Suppressor macrophage treated with lipopolysaccharide for 4 hours (primary cell): Measurements from ENCODE around the gene TIAM2.
"Not testable (repeated sequence)": the region's sequence is repeated elsewhere in the genome, so short reads cannot be mapped to it uniquely, and the experiment has no call there.

Experiments used
- DNase-seq: peaks from one replicate; pipeline ENCODE4 v3.0.0-alpha.2; 2020

Gene TIAM2

DNA sequence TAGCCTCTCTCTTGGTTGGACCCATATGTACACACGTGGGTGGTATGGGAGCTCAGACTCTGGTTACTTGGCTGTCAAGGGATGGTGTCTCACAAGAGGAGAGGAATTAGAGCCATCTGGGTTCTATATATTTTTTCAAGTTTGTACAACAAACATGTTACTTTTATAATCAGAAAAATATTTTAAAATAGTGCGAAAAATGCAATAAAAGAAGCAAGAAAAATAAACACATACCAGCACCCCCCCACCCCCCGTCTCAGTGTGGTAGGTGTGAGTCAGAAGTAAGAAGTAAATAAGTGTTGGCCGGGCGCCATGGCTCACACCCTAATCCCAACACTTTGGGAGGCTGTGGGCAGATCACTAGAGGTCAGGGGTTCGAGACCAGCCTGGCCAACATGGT is 2.1 kb upstream of the TIAM2 start:
- no peak for DNase-seq

DNA sequence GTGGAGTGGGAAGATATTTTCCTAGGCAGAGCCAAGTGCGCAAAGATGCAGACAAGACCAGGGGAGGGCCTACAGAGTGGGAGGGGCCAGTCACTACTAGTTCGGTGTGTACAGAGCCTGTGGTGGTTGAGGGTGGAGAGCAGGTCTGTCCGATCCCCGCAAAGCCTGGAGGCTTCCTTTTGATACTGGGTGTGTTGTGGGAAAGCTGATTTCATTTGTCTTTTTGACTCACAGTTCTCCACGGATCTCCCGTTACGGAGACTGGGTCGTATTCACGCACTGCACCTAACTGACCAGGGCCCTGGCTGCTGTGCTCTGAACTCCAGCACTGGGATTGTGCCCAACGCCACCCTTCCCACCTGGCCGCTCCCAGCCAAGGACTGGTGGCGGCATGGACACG is 1.4 kb upstream of the TIAM2 start:
- no peak for DNase-seq

DNA sequence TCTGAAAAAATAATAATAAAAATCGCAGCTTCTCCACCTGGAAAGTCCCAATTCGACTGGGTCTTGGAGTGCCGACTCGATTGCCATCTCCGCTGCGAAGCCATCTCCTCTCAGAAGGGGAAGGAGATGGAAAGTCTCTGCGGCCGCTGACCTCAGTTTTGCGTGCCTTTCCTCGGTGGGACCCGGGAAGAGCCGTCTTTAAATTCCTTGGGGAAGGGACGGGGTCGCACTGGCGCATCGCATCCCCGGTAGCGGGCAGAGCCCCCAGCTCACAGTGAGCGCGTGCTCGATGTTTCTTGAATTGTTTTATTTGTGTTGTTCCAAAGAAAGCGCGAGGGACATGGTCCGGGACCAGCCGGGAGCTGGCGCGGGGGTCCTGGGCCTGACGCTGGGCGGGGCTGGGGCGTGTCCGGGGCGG is 270 bp upstream of the TIAM2 start:
- DNase-seq = no peak

DNA sequence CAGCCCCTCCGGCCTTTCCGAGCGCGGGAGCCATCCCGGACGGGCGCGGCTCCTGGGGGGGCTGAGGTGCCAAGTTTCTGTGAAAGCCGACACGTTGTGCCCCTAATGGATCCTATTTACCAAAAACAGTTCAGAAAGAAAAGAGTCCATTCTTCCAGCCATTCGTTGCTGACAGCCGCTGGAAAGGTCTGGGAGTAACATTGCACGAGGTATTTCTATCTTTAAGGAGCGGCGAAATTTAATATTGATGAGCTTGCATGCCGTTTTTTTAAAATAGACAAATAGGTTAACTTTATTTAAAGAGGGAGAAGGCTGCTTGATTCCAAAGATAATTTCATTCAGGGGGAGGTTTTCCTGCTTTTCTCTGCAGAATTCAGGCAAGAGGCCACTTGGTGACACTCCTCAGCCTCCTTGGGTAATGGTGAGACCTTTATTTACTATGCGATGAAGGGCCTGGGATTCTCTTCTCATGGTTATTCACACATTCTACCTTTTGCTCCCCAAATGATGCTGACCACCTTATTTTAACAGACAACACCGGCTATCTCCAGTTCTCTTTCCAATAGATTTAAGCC is 988 bp downstream of the TIAM2 start:
- no peak for DNase-seq

DNA sequence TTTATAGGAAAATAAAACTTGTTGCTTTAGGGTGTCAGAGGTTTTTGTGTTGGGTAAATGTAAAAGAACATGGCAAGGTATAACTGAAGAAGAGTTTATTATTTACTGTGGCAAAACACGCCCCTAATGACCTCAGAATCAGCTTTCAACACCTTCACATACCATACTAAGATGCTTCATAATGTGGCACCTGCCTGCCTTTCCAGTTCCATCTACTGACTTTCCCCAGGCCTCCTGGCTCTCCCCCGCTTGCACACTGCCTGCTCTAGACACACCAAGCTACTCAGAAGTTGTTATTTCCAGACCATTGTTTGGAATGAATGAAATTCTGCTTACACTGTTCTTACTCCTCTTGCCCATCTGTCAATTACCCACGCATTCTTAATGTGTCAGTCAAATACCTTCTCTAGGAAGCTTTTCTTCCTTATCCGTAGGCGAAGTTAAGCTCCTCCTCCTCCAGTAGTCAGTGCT is 1.8 kb downstream of the TIAM2 start:
- no peak for DNase-seq

DNA sequence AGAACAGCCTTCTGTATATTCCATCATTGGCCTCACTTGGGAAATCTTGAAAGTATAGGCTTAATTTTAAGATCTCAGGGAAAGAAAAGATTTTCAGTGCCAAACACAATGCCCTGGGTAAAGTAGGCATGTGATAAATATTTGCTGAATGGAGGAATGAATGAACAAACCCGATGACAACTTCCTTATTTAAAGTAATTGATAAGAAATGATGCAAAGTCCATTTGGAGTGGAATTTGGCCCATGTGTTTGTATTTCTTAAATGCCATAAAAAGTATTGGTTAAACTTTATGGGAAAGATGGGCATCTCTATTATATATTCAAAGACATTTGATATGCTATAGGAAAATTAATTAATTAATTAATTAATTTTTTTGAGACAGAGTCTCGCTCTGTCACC is 3.7 kb downstream of the TIAM2 start:
- no peak for DNase-seq

DNA sequence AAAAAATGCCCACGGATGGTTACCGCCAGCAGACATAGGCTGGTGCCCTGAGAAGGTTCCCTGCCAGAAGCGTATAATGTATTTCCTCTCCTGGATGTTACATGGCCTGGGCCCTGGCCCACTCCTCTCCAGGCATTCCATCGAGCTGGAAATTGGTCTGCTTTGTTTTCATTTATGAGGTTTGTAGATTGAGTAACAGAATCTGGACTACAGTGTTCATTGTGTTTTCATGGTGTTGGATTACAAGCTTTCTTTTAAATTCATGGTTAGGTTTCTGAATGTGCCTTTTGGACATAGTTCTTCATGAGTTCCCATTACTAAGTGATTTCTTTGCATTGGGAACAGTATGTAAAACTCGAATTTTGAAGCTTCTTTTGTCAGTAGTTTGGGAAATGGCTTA is 6.4 kb downstream of the TIAM2 start:
- no peak for DNase-seq

DNA sequence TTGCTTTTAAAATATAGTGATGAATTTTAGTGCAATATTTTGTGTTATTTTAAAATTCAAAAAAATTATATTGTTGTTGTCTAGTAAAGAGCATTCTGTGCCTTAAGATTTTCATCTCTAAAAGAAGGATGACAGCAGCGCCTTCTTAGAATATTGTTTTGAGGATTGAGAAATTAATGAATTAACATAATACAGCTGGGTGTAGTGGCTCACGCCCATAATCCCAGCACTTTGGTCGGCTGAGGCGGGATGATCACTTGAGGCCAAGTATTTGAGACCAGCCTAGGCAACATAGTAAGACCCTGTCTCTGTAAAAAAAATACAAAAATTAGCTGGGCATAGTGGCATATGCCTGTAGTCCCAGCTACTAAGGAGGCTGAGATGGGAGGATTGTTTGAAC is 6.8 kb downstream of the TIAM2 start:
- no peak for DNase-seq

DNA sequence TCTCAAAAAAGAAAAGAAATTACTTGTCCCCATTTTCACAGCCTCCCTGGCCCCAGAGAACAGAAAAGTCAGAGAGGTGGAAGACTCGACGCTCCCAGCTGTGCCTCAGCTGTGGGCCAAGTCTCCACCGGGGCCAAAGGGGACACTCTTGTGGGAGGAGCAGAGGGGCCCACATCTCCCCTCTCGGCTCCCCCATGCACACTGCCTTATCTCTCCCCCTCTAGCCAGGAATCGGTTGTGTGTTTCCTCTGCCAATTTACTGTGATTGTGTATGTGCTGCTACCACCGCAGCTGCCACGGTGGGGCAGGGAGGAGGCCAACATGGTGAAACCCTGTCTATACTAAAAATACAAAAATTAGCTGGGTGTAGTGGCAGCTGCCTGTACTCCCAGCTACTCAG is 8.4 kb downstream of the TIAM2 start:
- no peak for DNase-seq

DNA sequence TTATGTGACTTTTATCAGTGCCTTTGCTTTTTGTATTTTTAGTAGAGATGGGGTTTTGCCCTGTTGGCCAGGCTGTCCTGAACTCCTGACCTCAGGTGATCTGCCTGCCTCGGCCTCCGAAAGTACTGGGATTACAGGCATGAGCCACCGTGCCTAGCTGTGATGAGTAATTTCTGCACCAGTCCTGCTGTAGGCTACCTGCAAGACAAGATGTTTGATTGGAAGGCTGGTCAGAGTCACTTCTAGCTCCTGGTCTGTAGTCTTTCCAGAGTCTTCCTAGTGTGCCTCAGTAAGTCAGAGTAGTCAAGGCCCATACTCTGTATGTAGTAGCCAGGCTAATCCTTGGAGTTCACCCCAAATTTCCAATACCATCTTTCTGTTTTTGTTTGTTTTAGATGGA is 8.9 kb downstream of the TIAM2 start:
- DNase-seq = no peak

DNA sequence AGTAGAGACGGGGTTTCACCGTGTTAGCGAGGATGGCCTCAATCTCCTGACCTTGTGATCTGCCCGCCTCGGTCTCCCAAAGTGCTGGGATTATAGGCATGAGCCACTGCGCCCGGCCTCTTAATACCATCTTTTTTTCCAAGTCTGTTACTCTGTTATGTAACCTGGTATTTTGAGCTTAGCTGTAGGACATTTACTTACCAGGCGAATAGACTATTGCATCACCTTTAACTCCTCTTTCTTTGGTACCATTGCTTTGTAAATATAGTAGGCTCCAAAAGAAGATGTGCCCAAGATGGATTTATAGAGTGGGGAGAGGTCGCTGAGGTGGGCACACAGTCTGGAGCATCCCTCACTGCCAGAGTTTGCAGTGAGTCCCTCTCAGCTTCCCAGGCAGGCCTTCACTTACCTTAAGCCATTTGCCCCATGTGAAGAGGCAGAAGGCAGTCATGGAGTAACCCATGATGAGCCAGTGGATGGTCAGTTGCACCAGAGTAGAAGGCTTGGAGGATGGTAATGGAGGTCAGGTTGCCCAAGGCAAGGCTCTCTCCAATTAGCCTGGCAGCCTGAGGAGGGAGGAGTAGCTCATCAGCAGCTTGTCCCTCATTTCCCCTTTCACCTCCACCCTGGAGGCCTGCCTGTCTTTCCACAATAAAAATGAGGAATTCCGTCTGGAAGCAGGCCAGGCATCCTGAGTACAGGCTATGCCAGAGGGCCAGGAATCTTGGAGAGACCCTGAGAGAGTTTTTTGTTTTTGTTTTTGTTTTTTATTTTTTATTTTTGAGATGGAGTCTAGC is 9.7 kb downstream of the TIAM2 start:
- DNase-seq = no peak

DNA sequence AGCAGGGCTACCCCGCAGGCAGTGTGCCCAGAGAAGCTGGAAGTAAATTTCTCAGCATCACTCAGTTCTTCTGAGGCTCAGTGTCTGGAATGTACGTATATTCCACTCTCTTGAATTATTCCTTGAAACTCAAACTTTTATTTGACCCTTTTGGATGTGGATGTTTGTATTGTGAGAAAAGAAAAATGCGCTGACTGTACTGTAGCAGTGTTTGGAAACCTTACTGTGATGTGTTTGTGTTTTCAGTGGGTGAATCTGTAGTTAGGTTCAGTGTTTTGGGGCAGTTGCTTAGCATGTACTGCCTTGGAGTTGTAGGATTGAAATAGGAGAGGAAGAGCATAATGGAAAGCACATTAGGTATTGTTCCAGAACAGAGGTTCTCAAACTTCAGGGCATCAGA is 13.5 kb downstream of the TIAM2 start:
- DNase-seq = no peak

DNA sequence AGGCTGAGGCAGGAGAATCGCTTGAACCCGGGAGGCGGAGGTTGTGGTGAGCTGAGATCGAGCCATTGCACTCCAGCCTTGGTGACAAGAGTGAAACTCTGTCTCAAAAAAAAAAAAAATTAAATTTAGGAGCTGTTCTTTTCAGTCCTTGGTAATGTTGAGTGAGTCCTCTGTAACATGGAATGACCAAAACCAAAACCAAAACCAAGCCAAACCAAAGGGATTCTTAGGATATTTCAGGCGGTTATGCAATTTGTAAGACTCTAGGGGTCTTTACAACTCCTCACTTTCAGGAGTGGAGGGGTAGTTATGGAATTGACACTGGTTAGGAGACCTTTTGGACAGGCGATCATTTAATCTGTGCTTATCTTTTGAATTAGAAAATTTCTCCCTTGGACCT is 15.8 kb downstream of the TIAM2 start:
- DNase-seq = no peak

DNA sequence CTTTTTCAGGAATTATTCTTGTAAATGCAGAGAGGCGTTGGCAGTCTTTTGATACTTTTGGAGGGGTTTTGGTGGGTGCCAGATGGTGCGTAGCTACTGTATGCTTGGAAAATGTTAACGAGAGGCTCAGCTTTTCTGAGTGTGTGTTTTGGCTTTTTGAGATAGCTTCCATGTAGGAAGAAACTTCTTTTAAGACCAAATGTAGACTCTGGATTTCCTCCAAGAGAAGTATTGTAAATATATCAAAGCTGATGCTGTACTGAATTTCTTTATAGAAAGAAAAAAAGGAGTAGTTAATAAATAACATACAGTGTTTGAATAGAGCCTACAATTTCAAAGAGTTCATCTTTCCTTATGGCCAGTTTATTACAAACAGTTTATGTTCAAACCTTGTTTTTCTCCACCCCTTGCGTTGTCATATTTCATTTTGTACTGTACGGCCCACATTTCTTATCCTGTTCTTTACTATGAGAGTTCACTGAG is 16.7 kb downstream of the TIAM2 start:
- no peak for DNase-seq

DNA sequence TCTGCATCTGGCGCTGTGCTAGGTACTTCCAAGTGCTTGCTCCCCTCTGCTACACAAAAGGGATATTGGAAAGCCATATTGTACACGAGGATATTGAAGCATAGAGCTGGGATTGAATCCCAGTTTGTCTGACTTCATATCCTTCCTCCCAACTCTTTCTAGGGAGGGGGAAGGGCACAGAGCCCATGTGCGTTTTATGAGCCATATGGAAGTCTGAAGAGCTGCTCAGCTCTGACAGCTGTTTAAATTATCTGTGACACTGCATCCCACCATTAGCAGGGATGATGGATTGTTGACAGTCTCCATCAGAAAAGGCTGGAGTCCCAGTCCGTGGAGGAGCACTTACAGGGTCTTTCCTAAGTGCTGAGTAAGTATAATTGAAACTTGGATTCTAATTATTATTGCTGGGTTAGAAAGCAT is 18.4 kb downstream of the TIAM2 start:
- no peak for DNase-seq

DNA sequence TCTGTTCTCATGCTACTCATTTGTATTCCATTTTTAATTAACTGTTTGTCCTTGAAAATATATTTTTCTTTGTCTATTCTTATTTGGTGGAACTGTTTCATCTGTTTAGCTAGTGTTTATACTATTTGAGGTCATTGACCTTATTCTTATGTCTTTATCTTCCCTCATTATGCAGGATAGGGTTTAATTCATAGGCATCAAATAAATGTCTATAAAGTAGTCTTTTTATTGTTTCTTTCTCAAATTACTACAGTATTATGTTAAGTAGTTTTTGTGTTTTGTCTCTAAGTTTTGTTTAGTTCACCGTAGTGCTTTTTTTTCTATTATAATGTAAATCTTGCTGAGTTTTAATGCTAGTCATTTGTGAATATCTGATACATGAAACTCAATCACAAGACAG is 19.0 kb downstream of the TIAM2 start:
- DNase-seq = no peak

DNA sequence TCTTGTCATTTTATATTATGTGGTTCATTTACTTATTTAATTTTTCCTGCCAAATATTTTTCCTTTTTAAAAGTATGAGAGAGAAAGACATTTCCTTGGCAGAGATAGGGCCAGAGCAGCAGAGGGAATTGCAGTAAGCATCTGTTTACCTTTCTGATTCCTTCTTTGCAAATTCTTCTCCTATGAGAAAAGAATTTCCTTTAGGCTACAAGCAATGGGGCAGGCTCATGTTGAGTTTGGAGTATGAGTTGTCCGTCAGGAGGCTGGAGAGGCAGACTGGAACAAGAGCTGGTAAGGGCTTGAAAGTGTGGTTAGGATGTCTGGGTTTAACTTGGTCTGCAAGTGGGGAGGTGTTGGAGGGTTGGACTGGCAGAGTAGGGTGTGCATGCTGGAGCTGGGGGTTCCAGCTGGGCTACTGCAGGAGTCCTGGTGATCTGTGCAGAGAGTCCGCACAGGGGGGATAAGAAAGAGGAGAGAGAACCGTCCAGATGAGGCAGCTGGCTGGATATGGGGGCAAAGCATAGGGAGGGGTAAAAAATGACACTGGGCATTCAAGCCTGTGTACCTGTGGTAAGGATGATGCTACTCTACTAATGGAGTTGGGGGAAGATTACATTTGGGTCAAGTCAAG is 19.7 kb downstream of the TIAM2 start:
- DNase-seq = no peak

DNA sequence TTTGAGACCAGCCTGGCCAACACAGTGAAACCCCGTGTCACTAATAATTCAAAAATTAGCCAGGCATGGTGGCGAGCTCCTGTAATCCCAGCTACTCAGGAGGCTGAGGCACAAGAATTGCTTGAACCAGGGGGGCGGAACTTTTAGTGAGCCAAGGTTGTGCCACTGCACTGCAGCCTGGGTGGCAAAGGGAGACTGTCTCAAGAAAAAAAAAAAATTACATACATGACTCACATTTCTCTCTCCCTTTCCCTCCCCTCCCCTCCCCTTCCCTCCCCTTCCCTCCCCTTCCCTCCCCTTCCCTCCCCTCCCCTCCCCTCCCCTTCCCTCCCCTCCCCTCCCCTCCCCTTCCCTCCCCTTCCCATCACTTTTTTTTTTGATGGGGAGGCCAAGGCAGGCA is 23.3 kb downstream of the TIAM2 start:
- not testable (repeated sequence) for DNase-seq

DNA sequence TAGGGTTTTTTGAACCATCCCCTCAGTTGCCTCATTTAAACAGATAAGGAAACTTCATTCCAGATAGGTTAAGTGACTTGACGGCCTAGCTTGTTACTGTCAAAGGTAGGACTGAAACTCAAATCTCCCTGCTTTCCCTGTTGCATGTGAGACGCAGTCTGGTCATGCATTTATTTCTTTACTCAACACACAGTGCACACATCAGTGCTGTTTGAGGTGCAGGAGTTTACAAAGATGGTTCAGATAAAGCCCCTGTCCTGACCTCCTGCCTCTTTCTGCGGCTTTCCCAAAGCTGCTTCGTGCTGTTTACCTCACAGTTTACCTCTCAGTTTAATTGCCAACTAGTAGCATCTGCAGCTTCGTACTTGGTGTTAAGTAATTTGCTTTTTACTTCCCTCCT is 26.6 kb downstream of the TIAM2 start:
- DNase-seq = no peak

DNA sequence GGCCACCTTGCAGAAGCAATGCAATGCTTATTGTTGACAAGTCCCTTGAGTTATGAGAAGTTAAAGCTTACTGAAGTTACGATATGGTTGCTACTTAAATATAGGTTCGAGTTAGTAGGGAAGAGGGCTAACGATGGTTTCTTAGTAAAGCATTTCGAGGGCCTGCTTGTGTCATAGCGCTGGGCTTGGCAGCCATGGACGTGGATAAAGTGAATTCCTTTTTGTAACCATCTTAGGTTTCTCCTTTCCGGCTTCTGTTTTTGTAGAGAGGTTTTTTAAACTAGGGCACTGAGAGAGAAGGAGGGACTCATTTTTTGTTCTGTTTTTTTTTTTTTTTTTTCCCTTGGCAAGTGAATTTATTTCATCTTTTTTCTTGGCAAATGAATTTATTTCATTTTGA is 27.6 kb downstream of the TIAM2 start:
- DNase-seq = no peak

DNA sequence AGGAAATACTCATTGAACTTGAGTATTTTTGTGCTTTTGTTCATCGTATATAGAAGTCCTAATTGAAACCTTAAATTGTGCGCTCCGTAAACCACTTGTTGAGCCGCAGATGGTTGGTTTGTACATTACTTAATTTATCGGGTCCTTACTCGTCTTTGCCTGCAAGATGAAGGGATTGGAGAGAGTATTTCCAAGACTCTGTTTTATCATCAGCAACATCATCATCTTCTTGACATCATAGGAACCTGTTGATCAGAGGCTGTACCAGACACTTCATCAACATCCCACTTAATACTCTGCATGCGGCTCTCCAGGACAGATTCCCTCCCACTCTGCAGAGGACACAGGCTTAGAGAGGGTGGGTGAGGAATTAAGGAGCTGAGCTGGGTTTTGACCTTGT is 28.6 kb downstream of the TIAM2 start:
- no peak for DNase-seq

DNA sequence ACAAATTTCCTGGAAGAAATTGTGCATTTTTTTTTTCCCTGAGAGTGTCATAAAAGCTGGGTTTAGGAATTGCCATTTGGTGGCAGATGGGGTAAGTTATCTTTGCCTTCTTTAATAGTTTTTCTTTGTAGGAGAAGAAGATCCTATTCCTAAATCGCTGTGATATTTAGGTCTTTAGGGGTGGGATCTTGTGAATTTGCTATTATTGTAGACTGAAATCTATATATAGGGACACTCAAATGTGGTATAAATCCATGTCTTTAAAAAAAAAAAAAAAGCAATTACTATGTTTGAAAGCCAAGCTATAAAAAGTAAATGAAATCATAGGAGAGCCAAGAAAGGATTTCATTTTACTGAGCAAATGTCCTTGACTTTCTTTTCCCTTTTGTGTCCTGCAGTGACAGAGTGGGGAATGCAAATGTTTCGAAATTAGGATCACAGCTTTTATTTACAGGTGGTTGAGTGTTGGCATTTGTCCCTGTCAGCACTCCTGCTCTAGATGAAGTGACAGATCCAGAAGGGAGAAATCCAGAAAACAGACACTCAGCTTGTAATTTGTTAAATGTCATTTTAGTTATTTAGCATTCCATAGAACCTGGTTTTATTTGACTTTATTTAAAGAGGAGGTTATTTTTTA is 29.4 kb downstream of the TIAM2 start:
- no peak for DNase-seq

DNA sequence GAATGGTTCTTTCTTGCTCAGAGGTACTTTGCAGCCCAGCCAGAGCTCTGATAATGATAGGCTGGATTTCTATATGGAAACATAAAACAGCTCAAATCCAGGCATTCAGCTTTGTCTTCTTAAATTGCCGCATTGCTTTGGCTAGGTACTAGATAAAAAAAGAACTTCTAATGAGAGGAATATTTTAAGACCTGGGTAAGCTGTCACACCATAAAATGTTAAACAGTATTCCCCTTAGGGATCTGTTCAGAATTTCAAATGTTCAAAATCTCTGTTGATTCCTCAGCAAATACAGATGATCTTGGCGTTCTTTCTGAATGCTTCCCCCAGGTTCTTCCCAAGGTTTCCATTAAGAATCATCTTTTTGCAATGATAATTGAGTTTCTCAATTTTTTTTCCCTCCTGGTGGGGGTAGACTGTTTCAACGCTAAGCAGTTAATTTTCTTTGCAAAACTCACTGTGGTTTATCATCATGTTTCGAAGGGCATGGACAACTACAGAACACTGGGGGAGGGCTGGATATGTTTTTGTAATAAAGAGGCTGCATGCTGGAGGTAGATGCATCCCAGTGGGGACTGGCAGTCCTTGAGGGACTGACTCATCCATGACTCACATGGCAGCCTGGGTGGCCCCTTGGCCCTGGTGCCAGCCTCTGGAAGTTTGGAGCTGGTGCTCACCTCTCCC is 31.0 kb downstream of the TIAM2 start:
- DNase-seq = peak; percentile 6
